A549 (cell line): ENCODE data around the gene SPIRE1. TPM values are rescaled to one million over a fixed set of nuclear protein-coding genes. Genes with fewer than 3 reads are reported as not detected.

Experiments
- ATAC-seq, 2 experiments: fragments of 200-7000 bp in 1 of 2; fragments of >200 bp in 1 of 2; cut with Nextera tagmentation in 1 of 2; cut with Tn5 transposase in 1 of 2; 3 replicates each; pipeline versions ENCODE4 v1.8.0 to v1.9.1; 2018 to 2020; ENCODE audit warnings: mild to moderate bottlenecking in 1 of 2, moderate library complexity in 1 of 2
- CTCF ChIA-PET: fragments of 300-600 bp; sonication (Branson Sonifier 250); formaldehyde crosslinking; extraction: SDS; loops from one replicate; lab custom pipeline; 2021; ENCODE audit warnings: antibody characterized with exemption, inconsistent platforms; lab: Yijun Ruan, JAX
- POLR2A ChIA-PET: fragments of 350-600 bp; formaldehyde crosslinking; extraction: SDS; loops from one replicate; lab custom pipeline; 2021; ENCODE audit warnings: antibody characterized with exemption, inconsistent platforms; lab: Yijun Ruan, JAX
- DNase-seq, 2 experiments: peaks; one replicate each; pipeline versions ENCODE4 v3.0.0 to v3.0.0-alpha.2; 2011 to 2016; ENCODE audit warnings: low read depth in 1 of 2, low spot score in 1 of 2
- FAIRE-seq: peaks from 2 replicates; lab custom pipeline; 2011; peaks lifted over from hg19 to GRCh38; lab: Jason Lieb, UNC
- H3K27ac ChIP-seq, 2 experiments: fragments of >200 bp; sonication (Bioruptor Twin); formaldehyde crosslinking; 3 replicates each; pipeline ENCODE4 v1.5.1; 2016 to 2017
- H3K4me1 ChIP-seq: fragments of >200 bp; sonication (Bioruptor Twin); formaldehyde crosslinking; 3 replicates; pipeline ENCODE4 v1.6.1; 2016
- H3K4me2 ChIP-seq: fragments of >200 bp; sonication (Bioruptor Twin); formaldehyde crosslinking; 3 replicates; pipeline ENCODE4 v1.6.1; 2016
- H3K4me3 ChIP-seq: fragments of >200 bp; sonication (Bioruptor Twin); formaldehyde crosslinking; 3 replicates; pipeline ENCODE4 v1.5.1; 2016
- H3K9me3 ChIP-seq: fragments of >200 bp; sonication (Bioruptor Twin); formaldehyde crosslinking; 3 replicates; pipeline ENCODE4 v1.6.1; 2016
- CHD2 ChIP-seq: fragments of 150-350 bp; IDR thresholded peaks from 2 replicates; pipeline ENCODE4 v1.6.1; 2014; ENCODE audit warnings: low read length; ENCODE audit not compliant: partially characterized antibody
- EP300 ChIP-seq, 2 experiments: fragments of >200 bp; sonication (Bioruptor Twin); formaldehyde crosslinking; IDR thresholded peaks; 2 replicates in 1 of 2; 3 replicates in 1 of 2; pipeline ENCODE4 v1.6.1; 2016 to 2017
- FOSL2 ChIP-seq, 2 experiments: fragments of 450-650 bp in 1 of 2; fragments of >200 bp in 1 of 2; sonication (Bioruptor Twin) in 1 of 2; formaldehyde crosslinking; IDR thresholded peaks; 2 replicates each; pipeline versions ENCODE4 v1.5.0 to v1.6.1; 2016 to 2020; ENCODE audit warnings: mild to moderate bottlenecking in 1 of 2, moderate library complexity in 1 of 2
- JUN ChIP-seq, 2 experiments: fragments of >200 bp; sonication (Bioruptor Twin); formaldehyde crosslinking; IDR thresholded peaks; 2 replicates in 1 of 2; 3 replicates in 1 of 2; pipeline ENCODE4 v1.6.1; 2016 to 2017
- JUNB ChIP-seq: fragments of >200 bp; sonication (Bioruptor Twin); formaldehyde crosslinking; IDR thresholded peaks from 2 replicates; pipeline ENCODE4 v1.6.1; 2016
- KDM5A ChIP-seq: fragments of 200-600 bp; sonication (generic); IDR thresholded peaks from 2 replicates; pipeline ENCODE4 v1.6.1; 2016; ENCODE audit warnings: antibody characterized with exemption, mild to moderate bottlenecking
- MAFK ChIP-seq: fragments of 450-650 bp; IDR thresholded peaks from 2 replicates; pipeline ENCODE4 v1.6.1; 2014; ENCODE audit not compliant: partially characterized antibody
- MAX ChIP-seq: IDR thresholded peaks from 2 replicates; pipeline ENCODE4 v1.6.1; 2012
- MYC ChIP-seq: IDR thresholded peaks from 2 replicates; pipeline ENCODE4 v1.6.1; 2012; ENCODE audit warnings: mild to moderate bottlenecking, inconsistent platforms, low read length, improper control_type of control experiment, borderline replicate concordance
- PHF8 ChIP-seq: fragments of 200-600 bp; sonication (generic); IDR thresholded peaks from 2 replicates; pipeline ENCODE4 v1.6.1; 2016; ENCODE audit warnings: low read depth, mild to moderate bottlenecking, antibody characterized with exemption, moderate library complexity, borderline replicate concordance
- POLR2A ChIP-seq: IDR thresholded peaks from 2 replicates; pipeline ENCODE4 v1.6.1; 2012; ENCODE audit warnings: mild to moderate bottlenecking, low read length
- RAD21 ChIP-seq, 2 experiments: fragments of >200 bp in 1 of 2; sonication (Bioruptor Twin) in 1 of 2; formaldehyde crosslinking in 1 of 2; IDR thresholded peaks in 1 of 2; conservative IDR thresholded peaks in 1 of 2; 2 replicates in 1 of 2; 3 replicates in 1 of 2; pipeline ENCODE4 v1.6.1; 2012 to 2018; ENCODE audit warnings: inconsistent platforms in 1 of 2
- RNF2 ChIP-seq: fragments of 200-600 bp; sonication (generic); IDR thresholded peaks from 2 replicates; pipeline ENCODE4 v1.6.1; 2016; ENCODE audit warnings: low read depth, mild to moderate bottlenecking, antibody characterized with exemption, moderate library complexity, borderline replicate concordance
- SREBF2 ChIP-seq: fragments of 450-650 bp; IDR thresholded peaks from 2 replicates; pipeline ENCODE4 v1.6.1; 2014; ENCODE audit warnings: mild to moderate bottlenecking, moderate library complexity
- ZSCAN20 ChIP-seq: fragments of 250-450 bp; sonication (Bioruptor Pico); IDR thresholded peaks from 2 replicates; pipeline ENCODE4 v1.8.0; 2022; ENCODE audit warnings: mild to moderate bottlenecking, moderate library complexity
- WGBS: methylation state at CpG from one replicate; pipeline ENCODE4 v1.1.6; 2017; ENCODE audit errors: missing lambda C conversion rate; 5-methylcytosine and 5-hydroxymethylcytosine counted together
- polyA plus RNA-seq, 4 experiments: library from polyadenylated mRNA; depleted of rRNA in 3 of 4; stranded (reverse); fragments of >200 nt; fragmentation: RNase III in 1 of 4; extraction: RNeasy Plus Mini Kit Qiagen cat#74134 plus additional on column Dnase treatment in 1 of 4; gene quantifications; 2 replicates in 3 of 4; 3 replicates in 1 of 4; pipeline ENCODE4 v1.2.3, GENCODE V29; 2011 to 2017
- TF ChIP-seq, protein P1 (sequence below): fragments of 200-600 bp; sonication (generic); IDR thresholded peaks from 2 replicates; pipeline ENCODE4 v1.6.1; 2016; ENCODE audit warnings: antibody characterized with exemption, mild to moderate bottlenecking, moderate library complexity
- TF ChIP-seq, protein P2 (sequence below): fragments of 250-450 bp; sonication (Bioruptor Pico); IDR thresholded peaks from 2 replicates; pipeline ENCODE4 v1.5.0; 2021; ENCODE audit warnings: mild to moderate bottlenecking, moderate library complexity, borderline replicate concordance

The SPIRE1 gene
- polyA plus RNA-seq, 2 of the 4 experiments (the other 2 are of a cell fraction), result 8.3 to 29.4 TPM

DNA sequence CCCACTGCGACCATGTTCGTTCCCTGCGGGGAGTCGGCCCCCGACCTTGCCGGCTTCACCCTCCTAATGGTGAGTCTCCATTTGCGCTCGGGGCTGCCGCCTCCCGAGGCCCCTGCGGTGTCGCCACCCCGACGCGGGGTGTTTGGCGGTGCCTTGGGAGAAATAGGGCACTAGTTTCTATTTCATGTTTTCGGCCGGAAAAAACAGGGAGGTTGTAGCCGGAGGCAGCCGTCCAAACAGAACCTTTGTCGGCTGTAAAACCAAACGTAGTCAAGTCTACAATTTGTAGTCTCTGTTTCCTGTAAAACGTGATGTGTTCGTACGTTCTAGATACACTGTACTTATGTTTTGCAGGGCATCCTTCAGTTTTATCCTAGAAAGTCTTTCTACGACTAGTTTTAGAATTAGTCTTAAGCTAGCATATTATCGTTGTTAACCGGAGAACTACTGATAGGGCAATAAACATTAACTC, 45.2 kb upstream of the SPIRE1 start:
- Histone ChIP-seq H3K4me1 (peaks cover 43% of the 10 kb centered on the region), H3K4me2 (peak overlapping the region; percentile 98), H3K4me3 (peak overlapping the region; percentile 64), H3K27ac (peak overlapping the region; percentile 90 to 98), H3K9me3 (no peaks in the 10 kb centered on the region)
- ChIA-PET POLR2A (interaction anchor here (0.6 to 1.4 kb wide), 6 partner anchors 9 to 326 kb away, joined by 3 to 6 read pairs (median 4); partner anchors contain the start of genes AFG3L2 and PRELID3A), CTCF (interaction anchor here (1.2 kb wide), 1 partner anchor 231 kb away, joined by 3 read pairs; no protein-coding TSS in a partner anchor)
- DNase-seq (no peak), ATAC-seq (peak; percentile 74; a peak in 4 of 6 replicates), FAIRE-seq (no peak)
- TF ChIP-seq FOSL2 (IDR thresholded peaks at IDR 0.05), result no peak
- TF ChIP-seq FOSL2 (CRISPR knock-in tag; IDR thresholded peaks at IDR 0.05), result no peak
- TF ChIP-seq RNF2, result no peak
- peak; percentile 80; the same call in 1 of the 2 replicates for TF ChIP-seq PHF8
- 0 out of 5 replicates have a peak, but pooled peaks of 1 of the 2 experiments have one; percentile 7 for TF ChIP-seq JUN (IDR thresholded peaks at IDR 0.05)
- 0 out of 2 replicates have a peak, but pooled peaks have one; percentile 38 for TF ChIP-seq KDM5A
- TF ChIP-seq MAX, result no peak
- under 1% methylated on average over 12 of the region's 28 CpGs for WGBS

GRCh38 chr18:12702221-12703095, 44.6 kb upstream of the SPIRE1 start, which contains the start of the genes CEP76 and PSMG2:
Gene CEP76, minus strand, starts transcription at chr18:12702723. Its CDS starts 175 bp downstream, at chr18:12702548.
Gene PSMG2, plus strand, starts transcription at chr18:12703042. Its CDS starts 66 bp downstream, at chr18:12703108.
- POLR2A ChIA-PET, result interaction anchor here (0.6 to 1.4 kb wide), 6 partner anchors 8 to 325 kb away, joined by 3 to 6 read pairs (median 4); partner anchors contain the start of genes AFG3L2 and PRELID3A
- FAIRE-seq, result no peak
- ATAC-seq, result peak; percentile 96
- under 1% methylated on average over 32 of the region's 89 CpGs for WGBS
- CTCF ChIA-PET, result interaction anchor here (1.2 kb wide), 1 partner anchor 232 kb away, joined by 3 read pairs; no protein-coding TSS in a partner anchor
- no peaks in the 10 kb centered on the region for H3K9me3 ChIP-seq
- H3K4me2 ChIP-seq, result peak within 1 kb of the TSS; percentile 98
- peak within 1 kb of the TSS; percentile 90 to 98 for H3K27ac ChIP-seq
- DNase-seq, result peak; percentile 73 to 87
- peaks cover 44% of the 10 kb centered on the region for H3K4me1 ChIP-seq
- H3K4me3 ChIP-seq, result peak within 1 kb of the TSS; percentile 64
- TF ChIP-seq JUNB (no peak), POLR2A (peak; percentile 64), RAD21 (conservative IDR thresholded peaks at IDR 0.05 in 1 of 2, IDR thresholded peaks at IDR 0.05 in 1 of 2) (no peak), KDM5A (peak; percentile 14; the same call in 1 of the 2 replicates), JUN (IDR thresholded peaks at IDR 0.05) (peak; percentile 53 to 99; a peak in 4 of 5 replicates), MYC (peak; percentile 61; the same call in 1 of the 2 replicates), MAX (peak; percentile 61; the same call in 1 of the 2 replicates), PHF8 (peak; percentile 55; the same call in 1 of the 2 replicates), ZSCAN20 (no peak), MAFK (no peak), CHD2 (peak; percentile 63), SREBF2 (no peak), EP300 (IDR thresholded peaks at IDR 0.05) (no peak)
- TF ChIP-seq, protein P1, sequence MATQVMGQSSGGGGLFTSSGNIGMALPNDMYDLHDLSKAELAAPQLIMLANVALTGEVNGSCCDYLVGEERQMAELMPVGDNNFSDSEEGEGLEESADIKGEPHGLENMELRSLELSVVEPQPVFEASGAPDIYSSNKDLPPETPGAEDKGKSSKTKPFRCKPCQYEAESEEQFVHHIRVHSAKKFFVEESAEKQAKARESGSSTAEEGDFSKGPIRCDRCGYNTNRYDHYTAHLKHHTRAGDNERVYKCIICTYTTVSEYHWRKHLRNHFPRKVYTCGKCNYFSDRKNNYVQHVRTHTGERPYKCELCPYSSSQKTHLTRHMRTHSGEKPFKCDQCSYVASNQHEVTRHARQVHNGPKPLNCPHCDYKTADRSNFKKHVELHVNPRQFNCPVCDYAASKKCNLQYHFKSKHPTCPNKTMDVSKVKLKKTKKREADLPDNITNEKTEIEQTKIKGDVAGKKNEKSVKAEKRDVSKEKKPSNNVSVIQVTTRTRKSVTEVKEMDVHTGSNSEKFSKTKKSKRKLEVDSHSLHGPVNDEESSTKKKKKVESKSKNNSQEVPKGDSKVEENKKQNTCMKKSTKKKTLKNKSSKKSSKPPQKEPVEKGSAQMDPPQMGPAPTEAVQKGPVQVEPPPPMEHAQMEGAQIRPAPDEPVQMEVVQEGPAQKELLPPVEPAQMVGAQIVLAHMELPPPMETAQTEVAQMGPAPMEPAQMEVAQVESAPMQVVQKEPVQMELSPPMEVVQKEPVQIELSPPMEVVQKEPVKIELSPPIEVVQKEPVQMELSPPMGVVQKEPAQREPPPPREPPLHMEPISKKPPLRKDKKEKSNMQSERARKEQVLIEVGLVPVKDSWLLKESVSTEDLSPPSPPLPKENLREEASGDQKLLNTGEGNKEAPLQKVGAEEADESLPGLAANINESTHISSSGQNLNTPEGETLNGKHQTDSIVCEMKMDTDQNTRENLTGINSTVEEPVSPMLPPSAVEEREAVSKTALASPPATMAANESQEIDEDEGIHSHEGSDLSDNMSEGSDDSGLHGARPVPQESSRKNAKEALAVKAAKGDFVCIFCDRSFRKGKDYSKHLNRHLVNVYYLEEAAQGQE, result peak; percentile 68
- TF ChIP-seq, protein P2, sequence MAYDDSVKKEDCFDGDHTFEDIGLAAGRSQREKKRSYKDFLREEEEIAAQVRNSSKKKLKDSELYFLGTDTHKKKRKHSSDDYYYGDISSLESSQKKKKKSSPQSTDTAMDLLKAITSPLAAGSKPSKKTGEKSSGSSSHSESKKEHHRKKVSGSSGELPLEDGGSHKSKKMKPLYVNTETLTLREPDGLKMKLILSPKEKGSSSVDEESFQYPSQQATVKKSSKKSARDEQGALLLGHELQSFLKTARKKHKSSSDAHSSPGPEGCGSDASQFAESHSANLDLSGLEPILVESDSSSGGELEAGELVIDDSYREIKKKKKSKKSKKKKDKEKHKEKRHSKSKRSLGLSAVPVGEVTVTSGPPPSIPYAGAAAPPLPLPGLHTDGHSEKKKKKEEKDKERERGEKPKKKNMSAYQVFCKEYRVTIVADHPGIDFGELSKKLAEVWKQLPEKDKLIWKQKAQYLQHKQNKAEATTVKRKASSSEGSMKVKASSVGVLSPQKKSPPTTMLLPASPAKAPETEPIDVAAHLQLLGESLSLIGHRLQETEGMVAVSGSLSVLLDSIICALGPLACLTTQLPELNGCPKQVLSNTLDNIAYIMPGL (CRISPR knock-in tag), result no peak
